H1 (cell line): ENCODE data around the gene FOXN3.

ENCODE experiments used
- CTCF ChIP-seq, 3 experiments: IDR thresholded peaks; 1 replicate in 2 of 3; 2 replicates in 1 of 3; pipeline versions ENCODE4 v1.5.1 to v1.6.1; 2011; ENCODE audit warnings: low read length in 3 of 3, mild to moderate bottlenecking in 3 of 3, inconsistent platforms in 2 of 3, low read depth in 1 of 3, moderate library complexity in 1 of 3; ENCODE audit not compliant: insufficient read depth in 1 of 3; ENCODE audit errors: control extremely low read depth in 1 of 3
- NRF1 ChIP-seq: IDR thresholded peaks from 2 replicates; pipeline ENCODE4 v1.6.1; 2011; ENCODE audit warnings: mild to moderate bottlenecking, low read depth, low read length, improper control_type of control experiment
- POLR2AphosphoS5 ChIP-seq: IDR thresholded peaks from 2 replicates; pipeline ENCODE4 v1.6.1; 2011; ENCODE audit warnings: low read depth, low read length
- RAD21 ChIP-seq, 2 experiments: IDR thresholded peaks in 1 of 2; conservative IDR thresholded peaks in 1 of 2; 2 replicates each; pipeline ENCODE4 v1.6.1; 2011; ENCODE audit warnings: low read depth in 2 of 2, low read length in 2 of 2, improper control_type of control experiment in 1 of 2, inconsistent platforms in 1 of 2, mild to moderate bottlenecking in 1 of 2, moderate library complexity in 1 of 2
- RXRA ChIP-seq: IDR thresholded peaks from 2 replicates; pipeline ENCODE4 v1.6.1; 2011; ENCODE audit warnings: low read depth, mild to moderate bottlenecking, low read length, moderate library complexity; ENCODE audit not compliant: insufficient read depth
- SP2 ChIP-seq: IDR thresholded peaks from 2 replicates; pipeline ENCODE4 v1.6.1; 2012; ENCODE audit warnings: mild to moderate bottlenecking, low read length, inconsistent platforms
- SRF ChIP-seq: IDR thresholded peaks from 2 replicates; pipeline ENCODE4 v1.6.1; 2011; ENCODE audit warnings: mild to moderate bottlenecking, low read depth, low read length, moderate library complexity
- TAF1 ChIP-seq: IDR thresholded peaks from 2 replicates; pipeline ENCODE4 v1.6.1; 2011; ENCODE audit warnings: mild to moderate bottlenecking, low read depth, low read length
- TAF7 ChIP-seq: optimal IDR thresholded peaks from 2 replicates; pipeline ENCODE3; 2011; ENCODE audit warnings: low read depth, mild to moderate bottlenecking, inconsistent platforms, low read length, moderate library complexity, borderline replicate concordance

- TF ChIP-seq SRF (no peak), RAD21 (IDR thresholded peaks at IDR 0.05 in 1 of 2, conservative IDR thresholded peaks at IDR 0.05 in 1 of 2; ENCODE audit: low read depth in 2 of 2, low read length in 2 of 2) (no peak), CTCF (IDR thresholded peaks at IDR 0.05; ENCODE audit: control extremely low read depth in 1 of 3, insufficient read depth in 1 of 3, low read depth in 1 of 3, low read length in 3 of 3) (no peak), NRF1 (no peak), TAF1 (no peak), SP2 (no peak), TAF7 (no peak), POLR2AphosphoS5 (no peak), RXRA (no peak)
These were observed 160.1 kb downstream of the FOXN3 start for GRCh38 chr14:89256951-89257350.
